GF-D8 (cell line): ENCODE measurements around the gene IL33.

Experiments
- DNase-seq: peaks from one replicate; lab custom pipeline; 2025; lab: John Stamatoyannopoulos, UW

IL33 gene

GRCh38 chr9:6218099-6218502 is 2.5 kb downstream of the IL33 start:
- no peak for DNase-seq

- no peak for DNase-seq
Measured at GRCh38 chr9:6219040-6219439, 3.4 kb downstream of the IL33 start.

GRCh38 chr9:6219981-6220380 is 4.4 kb downstream of the IL33 start:
- no peak for DNase-seq

- DNase-seq = no peak
Measured at GRCh38 chr9:6224393-6225154, 9.0 kb downstream of the IL33 start.

GRCh38 chr9:6226696-6227095 is 11.1 kb downstream of the IL33 start:
- DNase-seq = no peak

- no peak for DNase-seq
Measured at GRCh38 chr9:6229186-6229585, 13.6 kb downstream of the IL33 start.

GRCh38 chr9:6229619-6230018 is 14.0 kb downstream of the IL33 start:
- DNase-seq = no peak

GRCh38 chr9:6230037-6230780 is 14.6 kb downstream of the IL33 start:
- DNase-seq = no peak

- no peak for DNase-seq
Measured at GRCh38 chr9:6232336-6232945, 16.8 kb downstream of the IL33 start.

- no peak for DNase-seq
Measured at GRCh38 chr9:6234014-6234413, 18.4 kb downstream of the IL33 start.

- DNase-seq = no peak
Measured at GRCh38 chr9:6237267-6237666, 21.7 kb downstream of the IL33 start.

- no peak for DNase-seq
Measured at GRCh38 chr9:6239048-6239461, 23.4 kb downstream of the IL33 start.

- DNase-seq = no peak
Measured at GRCh38 chr9:6239694-6240093, 24.1 kb downstream of the IL33 start.

GRCh38 chr9:6243746-6244145 is 28.1 kb downstream of the IL33 start:
- no peak for DNase-seq

- no peak for DNase-seq
Measured at GRCh38 chr9:6247266-6247665, 31.7 kb downstream of the IL33 start.

GRCh38 chr9:6268826-6269397 is 53.3 kb downstream of the IL33 start:
- no peak for DNase-seq

GRCh38 chr9:6270896-6271295 is 55.3 kb downstream of the IL33 start:
- DNase-seq = no peak

- DNase-seq = no peak
Measured at GRCh38 chr9:6271508-6272228, 56.1 kb downstream of the IL33 start.

- no peak for DNase-seq
Measured at GRCh38 chr9:6272229-6272598, 56.6 kb downstream of the IL33 start.

- no peak for DNase-seq
Measured at GRCh38 chr9:6277417-6277816, 61.8 kb downstream of the IL33 start.

GRCh38 chr9:6301858-6302257 is 86.3 kb downstream of the IL33 start:
- no peak for DNase-seq

GRCh38 chr9:6302417-6302816 is 86.8 kb downstream of the IL33 start:
- no peak for DNase-seq
